ENCODE measurements around the gene AK3.

DNA sequence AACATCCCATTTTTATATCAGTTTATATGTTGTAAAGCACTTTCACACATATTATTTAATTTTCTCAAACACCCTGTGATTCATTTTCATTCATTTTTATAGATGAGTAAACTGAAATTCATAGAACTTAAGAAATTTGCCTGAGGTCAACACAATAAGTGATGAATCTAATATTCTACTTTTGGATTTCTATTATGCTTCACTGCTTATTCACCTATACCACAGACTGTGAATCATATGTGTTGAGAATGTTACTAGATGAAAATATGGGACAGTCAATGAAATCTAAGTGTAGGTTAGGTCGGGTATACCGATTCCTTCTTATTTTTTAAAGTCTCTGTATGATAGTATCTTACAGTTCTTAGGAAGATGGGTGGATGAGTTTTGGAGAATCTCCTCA, 36.9 kb downstream of the AK3 start:
- TF ChIP-seq POLR2A (IDR thresholded peaks at IDR 0.05; ENCODE audit: low read depth, low read length) (no peak), EZH2 (IDR thresholded peaks at IDR 0.05; ENCODE audit: borderline replicate concordance, low read depth, low read length, severe bottlenecking) (no peak), POLR2AphosphoS5 (IDR thresholded peaks at IDR 0.05; ENCODE audit: insufficient read depth, low read depth, low read length) (no peak), JUN (IDR thresholded peaks at IDR 0.05; ENCODE audit: borderline replicate concordance, insufficient read depth, insufficient read length, low read depth) (no peak)
- TF ChIP-seq, protein P1, sequence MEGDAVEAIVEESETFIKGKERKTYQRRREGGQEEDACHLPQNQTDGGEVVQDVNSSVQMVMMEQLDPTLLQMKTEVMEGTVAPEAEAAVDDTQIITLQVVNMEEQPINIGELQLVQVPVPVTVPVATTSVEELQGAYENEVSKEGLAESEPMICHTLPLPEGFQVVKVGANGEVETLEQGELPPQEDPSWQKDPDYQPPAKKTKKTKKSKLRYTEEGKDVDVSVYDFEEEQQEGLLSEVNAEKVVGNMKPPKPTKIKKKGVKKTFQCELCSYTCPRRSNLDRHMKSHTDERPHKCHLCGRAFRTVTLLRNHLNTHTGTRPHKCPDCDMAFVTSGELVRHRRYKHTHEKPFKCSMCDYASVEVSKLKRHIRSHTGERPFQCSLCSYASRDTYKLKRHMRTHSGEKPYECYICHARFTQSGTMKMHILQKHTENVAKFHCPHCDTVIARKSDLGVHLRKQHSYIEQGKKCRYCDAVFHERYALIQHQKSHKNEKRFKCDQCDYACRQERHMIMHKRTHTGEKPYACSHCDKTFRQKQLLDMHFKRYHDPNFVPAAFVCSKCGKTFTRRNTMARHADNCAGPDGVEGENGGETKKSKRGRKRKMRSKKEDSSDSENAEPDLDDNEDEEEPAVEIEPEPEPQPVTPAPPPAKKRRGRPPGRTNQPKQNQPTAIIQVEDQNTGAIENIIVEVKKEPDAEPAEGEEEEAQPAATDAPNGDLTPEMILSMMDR (IDR thresholded peaks at IDR 0.05; ENCODE audit: extremely low read depth in 1 of 2, insufficient read depth in 1 of 2, low read depth in 1 of 2, low read length in 2 of 2): no peak
